BE2C (cell line): ENCODE measurements around the gene SH3TC2.

Source experiments
- DNase-seq: peaks from one replicate; pipeline ENCODE4 v3.0.0-alpha.2; 2020
- H3K27me3 ChIP-seq: fragments of 250-450 bp; sonication (Bioruptor Pico); 2 replicates; pipeline ENCODE4 v1.5.1; 2020; ENCODE audit warnings: mild to moderate bottlenecking
- H3K36me3 ChIP-seq: fragments of 250-450 bp; sonication (Bioruptor Pico); 2 replicates; pipeline ENCODE4 v1.5.1; 2020; ENCODE audit warnings: mild to moderate bottlenecking
- H3K4me1 ChIP-seq: fragments of 250-450 bp; sonication (Bioruptor Pico); 2 replicates; pipeline ENCODE4 v1.5.1; 2020
- H3K4me3 ChIP-seq: 2 replicates; pipeline ENCODE4 v1.5.1; 2011; ENCODE audit warnings: low read depth, low read length
- H3K9me3 ChIP-seq: fragments of 250-450 bp; sonication (Bioruptor Pico); 2 replicates; pipeline ENCODE4 v1.5.1; 2020
- TF ChIP-seq, protein P1 (sequence below): IDR thresholded peaks from 2 replicates; pipeline ENCODE4 v1.5.1; 2012; ENCODE audit warnings: mild to moderate bottlenecking, low read depth, low read length

The SH3TC2 gene

DNA sequence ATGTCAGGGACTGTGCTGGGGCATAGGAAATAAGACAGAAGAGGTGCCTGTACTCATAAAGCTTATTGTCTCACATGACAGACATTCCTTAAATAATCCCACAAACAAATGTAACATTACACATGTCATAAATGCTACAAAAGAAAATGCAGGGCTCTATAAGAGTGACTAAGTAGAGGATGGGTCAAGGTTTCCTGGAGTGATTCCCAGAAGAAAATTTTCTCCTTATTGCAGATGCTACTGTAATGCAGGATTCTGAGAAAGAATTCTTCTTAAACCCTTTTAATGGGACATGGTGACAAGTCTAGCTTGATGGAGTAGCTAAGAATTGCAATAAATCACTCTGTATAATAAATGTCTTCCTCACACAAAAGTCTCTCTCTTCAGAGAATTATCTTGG lies 55.7 kb downstream of the SH3TC2 start:
- no peak overlapping the region for H3K4me3 ChIP-seq
- H3K9me3 ChIP-seq, result no peaks in the 10 kb centered on the region
- H3K4me1 ChIP-seq, result peaks cover 40% of the 10 kb centered on the region
- DNase-seq, result no peak
- no peaks in the 10 kb centered on the region for H3K27me3 ChIP-seq
- no peaks in the 10 kb centered on the region for H3K36me3 ChIP-seq
- TF ChIP-seq, protein P1, sequence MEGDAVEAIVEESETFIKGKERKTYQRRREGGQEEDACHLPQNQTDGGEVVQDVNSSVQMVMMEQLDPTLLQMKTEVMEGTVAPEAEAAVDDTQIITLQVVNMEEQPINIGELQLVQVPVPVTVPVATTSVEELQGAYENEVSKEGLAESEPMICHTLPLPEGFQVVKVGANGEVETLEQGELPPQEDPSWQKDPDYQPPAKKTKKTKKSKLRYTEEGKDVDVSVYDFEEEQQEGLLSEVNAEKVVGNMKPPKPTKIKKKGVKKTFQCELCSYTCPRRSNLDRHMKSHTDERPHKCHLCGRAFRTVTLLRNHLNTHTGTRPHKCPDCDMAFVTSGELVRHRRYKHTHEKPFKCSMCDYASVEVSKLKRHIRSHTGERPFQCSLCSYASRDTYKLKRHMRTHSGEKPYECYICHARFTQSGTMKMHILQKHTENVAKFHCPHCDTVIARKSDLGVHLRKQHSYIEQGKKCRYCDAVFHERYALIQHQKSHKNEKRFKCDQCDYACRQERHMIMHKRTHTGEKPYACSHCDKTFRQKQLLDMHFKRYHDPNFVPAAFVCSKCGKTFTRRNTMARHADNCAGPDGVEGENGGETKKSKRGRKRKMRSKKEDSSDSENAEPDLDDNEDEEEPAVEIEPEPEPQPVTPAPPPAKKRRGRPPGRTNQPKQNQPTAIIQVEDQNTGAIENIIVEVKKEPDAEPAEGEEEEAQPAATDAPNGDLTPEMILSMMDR, result no peak

DNA sequence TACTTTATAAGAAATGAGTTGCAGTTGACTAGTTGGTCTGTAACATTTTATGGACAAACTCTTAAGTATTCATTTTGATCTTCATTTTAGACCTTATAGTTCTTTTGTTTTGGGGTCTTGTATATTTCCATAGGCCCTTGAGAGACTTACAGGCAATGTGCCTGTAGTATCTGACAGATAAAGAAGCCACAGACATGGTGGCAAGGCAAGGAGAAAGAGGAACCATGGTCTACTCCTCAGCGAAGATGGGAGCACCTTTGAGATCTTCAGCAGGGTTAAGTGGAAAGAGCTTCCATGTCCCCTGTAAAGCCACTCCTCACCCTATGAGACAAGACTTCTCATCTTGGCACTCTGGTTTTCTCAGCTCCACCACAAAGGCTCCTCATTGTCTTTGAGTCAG lies 56.4 kb downstream of the SH3TC2 start:
- DNase-seq, result no peak
- peaks cover 41% of the 10 kb centered on the region for H3K4me1 ChIP-seq
- TF ChIP-seq, protein P1, result no peak
- H3K36me3 ChIP-seq, result no peaks in the 10 kb centered on the region
- H3K9me3 ChIP-seq, result no peaks in the 10 kb centered on the region
- no peaks in the 10 kb centered on the region for H3K27me3 ChIP-seq
- no peak overlapping the region for H3K4me3 ChIP-seq

DNA sequence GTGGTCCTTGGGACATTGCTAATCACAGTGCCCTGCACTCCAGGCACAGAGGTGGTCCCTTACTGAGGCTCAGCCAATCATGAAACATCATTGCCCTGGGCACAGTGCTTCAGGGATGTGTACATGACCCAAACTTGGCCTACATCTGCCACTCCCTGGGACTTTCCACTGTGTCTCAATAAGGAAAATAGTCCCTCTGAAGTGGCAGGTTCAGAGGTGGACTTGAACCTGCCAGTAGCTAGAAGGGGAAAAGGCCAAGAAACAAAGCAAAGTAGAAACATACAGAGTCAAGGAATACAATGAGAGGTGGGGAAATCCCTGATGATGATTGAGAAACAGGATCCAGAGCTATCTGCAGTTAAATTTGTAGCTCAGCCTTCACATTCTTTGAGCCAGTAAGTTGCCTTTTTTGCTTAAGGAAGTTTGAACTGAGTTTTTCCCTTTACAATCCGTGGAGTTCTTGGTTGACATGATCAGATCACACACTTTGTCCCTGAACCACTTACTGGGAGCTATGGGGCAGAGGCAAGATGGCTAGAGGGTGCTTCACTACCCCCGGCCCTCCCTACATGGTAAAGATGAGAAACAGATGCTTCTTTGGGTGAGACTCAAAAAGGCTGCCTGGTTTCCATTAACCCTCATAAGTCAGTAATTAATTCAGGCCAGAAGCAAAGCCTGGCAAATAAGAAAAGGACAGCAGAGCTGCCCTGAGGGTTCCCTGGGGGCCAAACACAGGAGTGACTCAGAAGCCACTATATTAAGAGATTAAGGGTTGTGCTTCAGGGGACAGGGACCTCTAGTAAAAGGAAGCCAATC lies 57.6 kb downstream of the SH3TC2 start:
- H3K36me3 ChIP-seq, result no peaks in the 10 kb centered on the region
- no peak overlapping the region for H3K4me3 ChIP-seq
- H3K9me3 ChIP-seq, result no peaks in the 10 kb centered on the region
- peaks cover 41% of the 10 kb centered on the region for H3K4me1 ChIP-seq
- DNase-seq, result peak; percentile 94
- no peaks in the 10 kb centered on the region for H3K27me3 ChIP-seq
- TF ChIP-seq, protein P1, result no peak

DNA sequence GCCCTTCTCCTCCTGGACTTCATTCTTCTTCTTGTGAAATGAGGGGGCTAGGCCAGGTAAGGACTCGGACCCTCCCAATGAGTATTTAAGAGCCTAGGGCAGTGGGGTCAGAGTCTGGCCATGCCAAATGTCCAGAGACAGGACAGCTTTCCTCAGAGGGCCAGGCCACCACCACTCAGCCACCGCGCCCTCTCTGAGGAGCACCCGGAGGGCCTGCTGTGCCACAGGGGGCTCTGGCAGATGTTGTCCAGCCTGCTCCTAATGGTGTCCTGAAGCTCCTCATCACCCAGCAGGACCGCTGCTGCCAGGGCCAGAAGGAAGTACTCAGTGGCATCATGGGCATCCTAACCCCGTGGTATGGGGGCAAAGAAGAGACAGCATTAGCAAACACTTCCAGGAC lies 58.3 kb downstream of the SH3TC2 start:
- no peaks in the 10 kb centered on the region for H3K27me3 ChIP-seq
- peaks cover 41% of the 10 kb centered on the region for H3K4me1 ChIP-seq
- H3K4me3 ChIP-seq, result no peak overlapping the region
- DNase-seq, result no peak
- no peaks in the 10 kb centered on the region for H3K9me3 ChIP-seq
- H3K36me3 ChIP-seq, result no peaks in the 10 kb centered on the region
- TF ChIP-seq, protein P1, result no peak

DNA sequence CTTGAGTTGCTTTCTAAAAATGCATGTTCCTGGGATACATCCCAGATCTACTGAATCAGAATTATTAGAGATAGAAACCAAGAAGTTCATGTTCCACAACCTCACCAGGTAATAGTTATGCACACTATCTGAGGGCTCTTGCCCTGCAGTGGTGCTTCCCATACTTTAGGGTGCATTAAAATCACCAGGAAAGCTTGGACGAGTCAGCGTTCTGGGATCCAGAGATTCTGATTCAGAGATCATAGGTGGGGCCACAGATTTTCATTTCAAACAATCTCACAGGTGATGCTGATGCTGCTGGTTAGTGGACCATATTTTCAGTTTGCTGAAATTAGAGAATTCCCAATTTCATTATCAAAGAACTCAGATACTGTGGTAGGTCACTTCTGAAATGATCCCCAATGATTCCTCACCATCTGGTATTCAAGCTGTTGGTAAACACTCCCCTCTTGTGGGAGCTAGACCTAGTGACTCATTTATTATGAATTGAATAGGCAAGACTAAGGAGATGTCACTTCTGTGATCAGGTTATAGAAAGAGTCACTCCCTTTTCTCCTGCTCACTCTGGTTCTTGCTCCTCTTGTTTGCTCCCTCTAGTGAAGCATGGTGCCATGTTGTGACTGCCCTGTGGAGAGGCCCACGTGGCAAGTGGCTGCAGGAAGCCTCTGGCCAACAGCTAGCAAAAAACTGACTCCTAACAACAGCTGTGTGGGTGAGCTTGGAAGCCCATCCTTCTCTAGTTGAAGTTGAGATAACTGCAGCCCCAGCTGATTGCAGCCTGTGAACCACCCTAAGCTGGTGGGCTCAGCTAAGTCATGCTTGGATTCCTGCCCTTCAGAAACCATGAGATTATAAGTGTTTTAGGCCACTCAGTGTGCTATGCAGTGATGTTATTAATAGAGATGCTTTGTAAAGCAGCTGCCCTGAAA lies 59.8 kb downstream of the SH3TC2 start:
- Histone ChIP-seq H3K27me3 (no peaks in the 10 kb centered on the region), H3K36me3 (no peaks in the 10 kb centered on the region), H3K9me3 (no peaks in the 10 kb centered on the region), H3K4me1 (peaks cover 43% of the 10 kb centered on the region), H3K4me3 (no peak overlapping the region)
- TF ChIP-seq, protein P1, result peak; percentile 18; the same call in 1 of the 2 replicates
- no peak for DNase-seq
